Activated gamma-delta T cell treated with anti-CD3 and anti-CD28 coated beads, Interleukin-2, amount 50 U/mL, for 16 hours (primary cell): ENCODE results near the gene CD180.

Experiments used
- DNase-seq: peaks from one replicate; pipeline ENCODE4 v3.0.0-alpha.2; 2020; ENCODE audit warnings: low read depth

The CD180 gene

DNA sequence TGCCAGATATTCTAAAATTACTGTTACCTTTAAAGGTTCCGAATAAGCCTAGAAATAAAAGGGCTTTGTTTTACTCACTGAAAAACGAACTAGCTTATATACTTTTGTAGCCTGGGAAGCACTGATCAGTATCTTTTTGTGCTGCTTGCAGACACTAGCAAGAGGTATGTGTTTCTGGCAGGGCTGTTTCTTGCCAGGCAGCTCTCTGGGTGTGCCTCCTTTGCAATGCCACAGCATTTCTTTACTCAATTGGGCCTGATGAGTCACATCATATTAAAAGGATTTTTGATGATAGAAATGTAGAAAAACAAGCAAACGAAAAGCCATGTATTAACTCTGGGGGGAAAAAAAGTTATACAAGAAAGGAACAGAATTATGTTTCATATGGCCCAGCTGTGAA is 35.6 kb downstream of the CD180 start:
- no peak for DNase-seq

DNA sequence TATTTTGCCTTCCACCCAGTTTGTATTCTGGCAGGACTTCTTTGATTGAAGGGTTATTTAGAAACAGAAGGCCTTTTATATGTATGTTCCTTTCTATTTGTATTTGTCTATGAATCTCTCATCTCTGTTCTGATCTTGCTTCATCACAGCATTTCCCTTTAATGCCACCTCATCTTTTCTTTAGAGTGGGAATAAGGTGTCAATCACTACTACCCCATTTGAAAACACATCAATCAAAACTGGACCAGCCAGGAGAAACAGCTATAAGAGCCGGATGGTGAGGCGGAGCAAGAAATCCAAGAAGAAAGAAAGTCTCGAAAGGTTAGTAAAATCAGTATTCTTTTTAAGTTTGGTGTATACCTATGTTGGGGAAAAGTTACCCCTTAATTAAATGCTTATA is 36.3 kb downstream of the CD180 start:
- DNase-seq = no peak

DNA sequence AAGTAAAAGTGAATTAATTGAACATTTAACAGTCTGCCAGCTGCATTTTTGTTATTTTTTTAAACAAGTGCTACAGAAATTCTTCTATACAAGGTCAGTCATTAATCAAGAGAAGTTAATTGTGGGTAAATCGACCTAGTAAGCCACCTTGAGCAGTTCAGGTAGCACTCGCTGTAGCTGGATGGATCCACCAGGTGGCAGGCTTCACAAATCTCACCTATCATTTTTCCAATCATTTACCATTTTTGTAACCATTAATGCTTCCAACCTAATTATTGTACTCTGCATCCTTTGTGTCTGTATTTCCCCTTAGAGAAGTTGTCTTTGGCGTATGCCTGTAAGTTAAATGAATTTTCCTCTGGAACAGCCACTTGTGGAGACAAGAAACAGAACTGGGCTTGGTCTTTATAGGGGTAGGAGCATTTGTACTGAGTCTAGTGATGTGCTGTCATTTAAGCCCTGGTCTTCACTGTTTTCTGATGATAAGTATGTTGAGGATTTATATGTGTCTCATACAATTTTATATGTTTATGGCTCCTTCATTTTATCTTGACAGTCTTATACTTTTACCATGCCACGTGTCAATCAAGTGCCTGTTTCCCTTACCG is 39.5 kb downstream of the CD180 start:
- peak; percentile 32 for DNase-seq

- no peak for DNase-seq
Observed at GRCh38 chr5:67154556-67155206, 41.9 kb downstream of the CD180 start.

GRCh38 chr5:67153292-67153691 is 43.3 kb downstream of the CD180 start:
- no peak for DNase-seq

DNA sequence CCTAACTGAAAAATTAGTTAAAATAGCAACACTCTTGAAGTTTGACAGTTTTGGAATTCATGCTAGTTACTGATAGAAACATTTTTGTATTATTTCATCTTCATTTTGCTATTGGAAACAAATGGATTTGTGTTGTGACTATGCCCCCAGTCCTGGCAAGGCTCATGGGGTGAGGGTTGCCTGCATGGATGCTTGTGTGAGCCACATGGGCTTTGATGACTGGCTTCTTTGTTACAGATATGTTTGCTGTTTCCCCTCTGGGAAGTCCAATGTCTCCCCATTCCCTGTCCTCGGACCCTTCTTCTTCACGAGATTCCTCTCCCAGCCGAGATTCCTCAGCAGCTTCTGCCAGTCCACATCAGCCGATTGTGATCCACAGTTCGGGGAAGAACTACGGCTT is 44.2 kb downstream of the CD180 start:
- no peak for DNase-seq

DNA sequence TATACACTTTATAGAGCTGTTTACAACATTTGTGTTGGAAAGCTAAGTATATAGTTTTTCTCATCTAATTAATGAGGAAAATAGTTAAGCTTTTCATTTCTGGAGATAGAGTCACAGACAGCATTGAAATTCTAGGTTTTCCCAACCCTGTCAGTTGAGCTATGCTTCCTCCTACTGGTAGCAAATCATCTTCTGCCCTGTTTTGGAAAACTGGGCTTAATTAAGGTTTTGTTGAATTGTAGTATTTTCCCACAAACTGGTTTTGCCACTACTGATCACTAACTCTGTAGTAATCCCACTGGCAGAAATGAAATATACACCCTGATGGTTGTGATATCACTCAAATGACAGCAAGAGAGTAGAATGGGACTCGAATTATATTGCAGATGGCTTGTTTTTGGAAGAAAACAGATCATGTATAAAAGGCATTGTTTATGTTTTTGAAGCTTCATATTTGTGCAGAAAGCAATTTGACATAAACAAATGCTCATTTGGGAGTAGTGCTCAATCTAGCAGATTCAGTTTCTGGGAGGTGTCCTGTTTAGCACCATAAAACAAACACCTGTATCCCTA is 46.6 kb downstream of the CD180 start:
- DNase-seq = no peak

DNA sequence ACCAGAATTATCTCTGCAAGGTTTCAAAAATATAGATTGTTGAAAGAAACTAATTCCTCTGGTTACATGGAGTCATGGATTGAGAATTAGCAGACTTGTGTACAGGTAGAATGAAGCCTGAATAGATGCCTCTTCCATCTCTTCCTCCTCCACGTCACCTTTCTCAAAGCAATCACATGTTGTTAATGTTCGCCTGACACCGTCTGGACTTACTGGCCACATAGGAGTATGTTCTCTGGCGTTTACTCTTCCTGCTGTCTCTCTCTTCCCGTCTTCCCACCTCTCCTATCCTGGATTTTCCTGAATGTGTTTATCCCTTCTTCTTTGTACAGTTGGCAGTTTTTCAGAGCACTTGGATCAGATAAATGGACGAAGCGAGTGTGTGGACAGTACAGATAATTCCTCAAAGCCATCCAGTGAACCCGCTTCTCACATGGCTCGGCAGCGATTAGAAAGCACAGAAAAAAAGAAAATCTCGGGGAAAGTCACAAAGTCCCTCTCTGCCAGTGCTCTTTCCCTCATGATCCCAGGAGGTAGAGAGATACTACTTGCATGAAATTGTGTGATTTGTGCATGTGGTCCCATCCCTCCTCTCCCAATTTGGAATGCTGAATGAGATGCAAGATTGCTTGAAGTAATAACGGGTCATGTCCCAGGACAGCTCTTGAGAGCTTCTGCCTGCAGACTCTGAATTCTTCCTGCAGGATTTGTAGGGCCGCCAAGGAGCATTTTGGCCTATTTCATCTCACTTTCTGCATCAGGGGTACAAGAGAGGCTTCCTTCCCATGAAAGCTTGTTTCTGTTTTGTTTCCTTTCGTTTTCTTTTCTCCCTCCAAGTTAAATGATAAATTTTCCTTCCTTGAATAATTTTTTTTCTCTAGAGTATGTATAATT is 47.3 kb downstream of the CD180 start:
- DNase-seq = no peak

- no peak for DNase-seq
Observed at GRCh38 chr5:67147760-67148159, 48.8 kb downstream of the CD180 start.

- DNase-seq = no peak
Observed at GRCh38 chr5:67146981-67147380, 49.6 kb downstream of the CD180 start.

GRCh38 chr5:67146574-67146973 is 50.0 kb downstream of the CD180 start:
- no peak for DNase-seq

- DNase-seq = no peak
Observed at GRCh38 chr5:67144183-67144639, 52.4 kb downstream of the CD180 start.

- no peak for DNase-seq
Observed at GRCh38 chr5:67143549-67143948, 53.0 kb downstream of the CD180 start.

GRCh38 chr5:67142816-67143215 is 53.8 kb downstream of the CD180 start:
- no peak for DNase-seq

GRCh38 chr5:67141644-67142043 is 55.0 kb downstream of the CD180 start:
- DNase-seq = no peak

GRCh38 chr5:67140413-67140812 is 56.2 kb downstream of the CD180 start:
- DNase-seq = no peak

DNA sequence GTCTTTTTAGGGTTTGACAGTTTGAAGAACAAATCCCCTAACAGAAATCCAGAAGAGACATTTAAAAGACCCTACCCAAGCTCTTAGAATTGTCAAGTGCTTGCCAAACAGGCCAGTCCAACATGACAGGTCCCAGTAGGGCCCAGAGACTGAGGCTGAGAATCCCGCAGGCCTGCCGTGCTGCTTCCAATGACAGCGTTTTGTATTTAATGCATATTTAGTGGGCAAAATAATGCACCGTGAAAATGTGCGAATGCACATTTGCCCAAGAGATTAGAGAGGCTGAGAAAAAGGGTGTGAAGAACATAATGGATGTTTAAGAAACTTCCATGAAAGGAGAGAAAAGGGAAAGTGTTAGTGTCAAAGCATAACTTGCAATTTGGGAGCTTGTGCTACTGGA is 57.6 kb downstream of the CD180 start:
- no peak for DNase-seq

- DNase-seq = no peak
Observed at GRCh38 chr5:67135381-67135984, 61.1 kb downstream of the CD180 start.

DNA sequence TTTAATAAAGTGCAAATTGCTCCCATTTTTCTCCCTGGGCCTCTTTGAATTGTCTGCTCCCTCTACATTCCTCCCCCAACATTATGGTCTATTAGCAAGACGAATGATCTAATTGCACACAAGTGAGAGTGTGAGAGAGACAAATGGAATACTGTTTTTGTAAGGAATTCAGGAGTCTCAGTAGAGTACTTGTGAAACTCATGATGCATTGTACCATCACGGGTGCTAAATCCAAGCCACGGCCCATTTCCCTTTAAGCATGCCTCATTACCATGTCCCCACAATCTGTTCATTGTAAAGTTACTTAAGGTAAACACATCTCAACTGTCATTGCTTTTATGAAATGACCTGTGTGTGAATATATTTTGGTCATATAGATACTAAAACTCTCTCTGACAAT is 62.8 kb downstream of the CD180 start:
- DNase-seq = no peak

GRCh38 chr5:67133217-67133616 is 63.4 kb downstream of the CD180 start:
- DNase-seq = no peak

GRCh38 chr5:67129768-67130167 is 66.8 kb downstream of the CD180 start:
- no peak for DNase-seq
